Measurements from ENCODE around the gene PEX11G. TPM values are rescaled to one million over a fixed set of nuclear protein-coding genes. Genes with fewer than 3 reads are reported as not detected.

Gene PEX11G
- total and polyA plus RNA-seq, 9 of the 15 experiments (the other 6 are each of a cell fraction or from before 2014, with no cell fraction given) = 0.07 to 3.2 (median 0.70) TPM; not detected in 1

DNA sequence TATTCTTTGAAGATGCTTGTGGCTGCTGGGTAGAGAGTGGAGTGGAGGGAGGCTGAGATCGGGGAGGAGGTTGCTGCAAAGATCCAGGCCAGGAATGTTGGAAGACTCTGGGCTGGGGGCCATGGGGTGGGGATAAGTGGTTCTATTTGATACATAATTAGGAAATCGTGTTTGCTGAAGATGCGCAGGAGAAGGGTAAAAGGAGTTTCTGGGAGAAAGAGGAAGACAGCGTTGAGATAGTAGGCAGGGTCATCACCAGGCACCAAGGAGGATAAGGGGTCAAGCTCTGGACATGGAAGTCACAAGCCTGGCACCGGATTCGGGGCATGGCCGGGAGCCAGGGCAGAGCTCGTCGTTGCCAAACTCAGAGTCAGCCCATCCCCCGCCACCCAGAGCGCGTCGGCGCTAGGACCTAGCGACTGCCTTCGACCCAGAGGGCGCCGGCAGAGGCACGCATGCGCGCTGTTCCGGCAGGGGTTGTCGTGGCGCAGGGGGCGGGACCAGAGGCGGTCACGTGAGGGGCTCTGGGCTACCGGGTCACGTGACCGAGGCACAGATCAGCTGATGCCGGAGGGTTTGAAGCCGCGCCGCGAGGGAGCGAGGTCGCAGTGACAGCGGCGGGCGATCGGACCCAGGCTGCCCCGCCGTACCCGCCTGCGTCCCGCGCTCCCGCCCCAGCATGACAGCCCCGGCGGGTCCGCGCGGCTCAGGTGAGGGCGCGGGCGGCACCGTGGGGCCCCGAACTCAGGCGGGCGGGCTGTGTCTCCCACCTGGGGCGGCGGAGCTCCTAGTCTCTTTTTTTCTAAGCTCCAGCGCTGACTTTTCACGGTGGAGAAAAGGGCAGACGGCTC is 33.5 kb upstream of the PEX11G start, which contains the start of gene MCOLN1 (continued):
- TF ChIP-seq STAT5B (CRISPR knock-in tag; IDR thresholded peaks at IDR 0.05) = no peak
- TF ChIP-seq ZNF143 (CRISPR knock-in tag; IDR thresholded peaks at IDR 0.05) = peak; percentile 65; the same call in 1 of the 2 replicates
- TF ChIP-seq, protein P1, sequence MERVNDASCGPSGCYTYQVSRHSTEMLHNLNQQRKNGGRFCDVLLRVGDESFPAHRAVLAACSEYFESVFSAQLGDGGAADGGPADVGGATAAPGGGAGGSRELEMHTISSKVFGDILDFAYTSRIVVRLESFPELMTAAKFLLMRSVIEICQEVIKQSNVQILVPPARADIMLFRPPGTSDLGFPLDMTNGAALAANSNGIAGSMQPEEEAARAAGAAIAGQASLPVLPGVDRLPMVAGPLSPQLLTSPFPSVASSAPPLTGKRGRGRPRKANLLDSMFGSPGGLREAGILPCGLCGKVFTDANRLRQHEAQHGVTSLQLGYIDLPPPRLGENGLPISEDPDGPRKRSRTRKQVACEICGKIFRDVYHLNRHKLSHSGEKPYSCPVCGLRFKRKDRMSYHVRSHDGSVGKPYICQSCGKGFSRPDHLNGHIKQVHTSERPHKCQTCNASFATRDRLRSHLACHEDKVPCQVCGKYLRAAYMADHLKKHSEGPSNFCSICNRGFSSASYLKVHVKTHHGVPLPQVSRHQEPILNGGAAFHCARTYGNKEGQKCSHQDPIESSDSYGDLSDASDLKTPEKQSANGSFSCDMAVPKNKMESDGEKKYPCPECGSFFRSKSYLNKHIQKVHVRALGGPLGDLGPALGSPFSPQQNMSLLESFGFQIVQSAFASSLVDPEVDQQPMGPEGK (CRISPR knock-in tag; IDR thresholded peaks at IDR 0.05; ENCODE audit: borderline replicate concordance) = no peak; the same call in 1 of the 2 replicates
- TF ChIP-seq SMARCC2 (IDR thresholded peaks at IDR 0.05; ENCODE audit: low read depth) = no peak
- peak; percentile 74 for TF ChIP-seq NFIC (IDR thresholded peaks at IDR 0.05)
- TF ChIP-seq SAFB2 (IDR thresholded peaks at IDR 0.05; ENCODE audit: borderline replicate concordance, low read depth, low read length, severe bottlenecking) = no peak
- no peak for TF ChIP-seq FUS (optimal IDR thresholded peaks at IDR 0.05; ENCODE audit: low read depth, low read length)
- TF ChIP-seq ZNF316 (IDR thresholded peaks at IDR 0.05) = no peak
- TF ChIP-seq FOXM1 (IDR thresholded peaks at IDR 0.05; ENCODE audit: low read depth) = peak; percentile 82
- TF ChIP-seq FOXM1 (CRISPR knock-in tag; IDR thresholded peaks at IDR 0.05; ENCODE audit: low read depth) = no peak
- TF ChIP-seq, protein P2, sequence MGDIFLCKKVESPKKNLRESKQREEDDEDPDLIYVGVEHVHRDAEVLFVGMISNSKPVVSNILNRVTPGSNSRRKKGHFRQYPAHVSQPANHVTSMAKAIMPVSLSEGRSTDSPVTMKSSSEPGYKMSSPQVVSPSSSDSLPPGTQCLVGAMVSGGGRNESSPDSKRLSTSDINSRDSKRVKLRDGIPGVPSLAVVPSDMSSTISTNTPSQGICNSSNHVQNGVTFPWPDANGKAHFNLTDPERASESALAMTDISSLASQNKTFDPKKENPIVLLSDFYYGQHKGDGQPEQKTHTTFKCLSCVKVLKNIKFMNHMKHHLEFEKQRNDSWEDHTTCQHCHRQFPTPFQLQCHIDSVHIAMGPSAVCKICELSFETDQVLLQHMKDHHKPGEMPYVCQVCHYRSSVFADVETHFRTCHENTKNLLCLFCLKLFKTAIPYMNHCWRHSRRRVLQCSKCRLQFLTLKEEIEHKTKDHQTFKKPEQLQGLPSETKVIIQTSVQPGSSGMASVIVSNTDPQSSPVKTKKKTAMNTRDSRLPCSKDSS (IDR thresholded peaks at IDR 0.05; ENCODE audit: low read depth, partially characterized antibody) = no peak
- TF ChIP-seq ZNF75A (CRISPR knock-in tag; IDR thresholded peaks at IDR 0.05) = no peak
- TF ChIP-seq SMAD2 (IDR thresholded peaks at IDR 0.05; ENCODE audit: low read depth, low read length) = no peak
- peak; percentile 60; the same call in 1 of the 2 replicates for TF ChIP-seq KLF13 (tag; IDR thresholded peaks at IDR 0.05; ENCODE audit: borderline replicate concordance, low read depth)
- TF ChIP-seq GABPA (tag; conservative IDR thresholded peaks at IDR 0.05; ENCODE audit: low read depth) = no peak
- 0 out of 2 replicates have a peak, but pooled peaks have one; percentile 22 for TF ChIP-seq TRIM28 (IDR thresholded peaks at IDR 0.05)
- TF ChIP-seq PHF8 (IDR thresholded peaks at IDR 0.05; ENCODE audit: borderline replicate concordance, low read length) = peak; percentile 70; the same call in 1 of the 2 replicates
- TF ChIP-seq, protein P3, sequence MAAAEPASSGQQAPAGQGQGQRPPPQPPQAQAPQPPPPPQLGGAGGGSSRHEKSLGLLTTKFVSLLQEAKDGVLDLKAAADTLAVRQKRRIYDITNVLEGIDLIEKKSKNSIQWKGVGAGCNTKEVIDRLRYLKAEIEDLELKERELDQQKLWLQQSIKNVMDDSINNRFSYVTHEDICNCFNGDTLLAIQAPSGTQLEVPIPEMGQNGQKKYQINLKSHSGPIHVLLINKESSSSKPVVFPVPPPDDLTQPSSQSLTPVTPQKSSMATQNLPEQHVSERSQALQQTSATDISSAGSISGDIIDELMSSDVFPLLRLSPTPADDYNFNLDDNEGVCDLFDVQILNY (CRISPR knock-in tag; IDR thresholded peaks at IDR 0.05) = no peak
- TF ChIP-seq POLR2AphosphoS2 (IDR thresholded peaks at IDR 0.05; ENCODE audit: low read length) = no peak
- TF ChIP-seq ZSCAN32 (CRISPR knock-in tag; IDR thresholded peaks at IDR 0.05) = no peak
- TF ChIP-seq ZC3H11A (IDR thresholded peaks at IDR 0.05; ENCODE audit: low read depth, low read length) = no peak
- TF ChIP-seq NR3C1 (CRISPR knock-in tag; IDR thresholded peaks at IDR 0.05) = 0 out of 2 replicates have a peak, but pooled peaks have one; percentile 48
- TF ChIP-seq, protein P4, sequence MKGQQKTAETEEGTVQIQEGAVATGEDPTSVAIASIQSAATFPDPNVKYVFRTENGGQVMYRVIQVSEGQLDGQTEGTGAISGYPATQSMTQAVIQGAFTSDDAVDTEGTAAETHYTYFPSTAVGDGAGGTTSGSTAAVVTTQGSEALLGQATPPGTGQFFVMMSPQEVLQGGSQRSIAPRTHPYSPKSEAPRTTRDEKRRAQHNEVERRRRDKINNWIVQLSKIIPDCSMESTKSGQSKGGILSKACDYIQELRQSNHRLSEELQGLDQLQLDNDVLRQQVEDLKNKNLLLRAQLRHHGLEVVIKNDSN (CRISPR knock-in tag; IDR thresholded peaks at IDR 0.05) = peak; percentile 100
- peak in 1 of 2 experiments; percentile 55; a peak in 1 of 4 replicates for TF ChIP-seq RCOR1 (IDR thresholded peaks at IDR 0.05; ENCODE audit: borderline replicate concordance in 1 of 2, low read depth in 2 of 2, low read length in 2 of 2)

Data from K562 (cell line).